ENCODE data around the gene MRPL19.
"Not testable (repeated sequence)": the region's sequence is repeated elsewhere in the genome, so short reads cannot be mapped to it uniquely, and the experiment has no call there.

MRPL19 gene

GRCh38 chr2:75666911-75667310, 20.3 kb downstream of the MRPL19 start:
- DNase-seq (ENCODE audit: low read depth in 1 of 2, low spot score in 1 of 2): no peak

- DNase-seq (ENCODE audit: low read depth in 1 of 2, low spot score in 1 of 2): no peak
Observed at GRCh38 chr2:75667884-75668283, 21.3 kb downstream of the MRPL19 start.

- not testable (repeated sequence) for DNase-seq (ENCODE audit: low read depth in 1 of 2, low spot score in 1 of 2)
Observed at GRCh38 chr2:75675423-75675822, 28.8 kb downstream of the MRPL19 start.

GRCh38 chr2:75675908-75676307, 29.3 kb downstream of the MRPL19 start:
- no peak for DNase-seq (ENCODE audit: low read depth in 1 of 2, low spot score in 1 of 2)

- no peak for DNase-seq (ENCODE audit: low read depth in 1 of 2, low spot score in 1 of 2)
Observed at GRCh38 chr2:75676464-75676863, 29.9 kb downstream of the MRPL19 start.

GRCh38 chr2:75679556-75679955, 33.0 kb downstream of the MRPL19 start:
- no peak for DNase-seq (ENCODE audit: low read depth in 1 of 2, low spot score in 1 of 2)

- DNase-seq (ENCODE audit: low read depth in 1 of 2, low spot score in 1 of 2): no peak
Observed at GRCh38 chr2:75680402-75680801, 33.8 kb downstream of the MRPL19 start.

GRCh38 chr2:75683430-75683829, 36.8 kb downstream of the MRPL19 start:
- not testable (repeated sequence) for DNase-seq (ENCODE audit: low read depth in 1 of 2, low spot score in 1 of 2)

GRCh38 chr2:75688196-75688595, 41.6 kb downstream of the MRPL19 start:
- no peak for DNase-seq (ENCODE audit: low read depth in 1 of 2, low spot score in 1 of 2)

- DNase-seq (ENCODE audit: low read depth in 1 of 2, low spot score in 1 of 2): no peak
Observed at GRCh38 chr2:75698918-75699317, 52.3 kb downstream of the MRPL19 start.

- DNase-seq (ENCODE audit: low read depth in 1 of 2, low spot score in 1 of 2): no peak
Observed at GRCh38 chr2:75702593-75702992, 56.0 kb downstream of the MRPL19 start.

- DNase-seq (ENCODE audit: low read depth in 1 of 2, low spot score in 1 of 2): no peak
Observed at GRCh38 chr2:75703589-75704287, 57.2 kb downstream of the MRPL19 start.

GRCh38 chr2:75705921-75706320, 59.3 kb downstream of the MRPL19 start:
- no peak for DNase-seq (ENCODE audit: low read depth in 1 of 2, low spot score in 1 of 2)

- no peak for DNase-seq (ENCODE audit: low read depth in 1 of 2, low spot score in 1 of 2)
Observed at GRCh38 chr2:75707901-75708300, 61.3 kb downstream of the MRPL19 start.

GRCh38 chr2:75709297-75709696, 62.7 kb downstream of the MRPL19 start:
- no peak for DNase-seq (ENCODE audit: low read depth in 1 of 2, low spot score in 1 of 2)

GRCh38 chr2:75710220-75710576, 63.6 kb downstream of the MRPL19 start:
- DNase-seq (ENCODE audit: low read depth in 1 of 2, low spot score in 1 of 2): no peak

GRCh38 chr2:75710577-75711253, 64.1 kb downstream of the MRPL19 start, which contains the start of gene GCFC2:
GCFC2 (minus strand) TSS chr2:75710915; CDS start chr2:75710855, 60 bp downstream.
- peak; percentile 60 to 73 for DNase-seq (ENCODE audit: low read depth in 1 of 2, low spot score in 1 of 2)

GRCh38 chr2:75711590-75711989, 65.0 kb downstream of the MRPL19 start:
- DNase-seq (ENCODE audit: low read depth in 1 of 2, low spot score in 1 of 2): not testable (repeated sequence)

- no peak for DNase-seq (ENCODE audit: low read depth in 1 of 2, low spot score in 1 of 2)
Observed at GRCh38 chr2:75716406-75716805, 69.8 kb downstream of the MRPL19 start.

GRCh38 chr2:75719616-75720015, 73.0 kb downstream of the MRPL19 start:
- DNase-seq (ENCODE audit: low read depth in 1 of 2, low spot score in 1 of 2): no peak

- no peak for DNase-seq (ENCODE audit: low read depth in 1 of 2, low spot score in 1 of 2)
Observed at GRCh38 chr2:75720525-75720924, 73.9 kb downstream of the MRPL19 start.

GRCh38 chr2:75722687-75723086, 76.1 kb downstream of the MRPL19 start:
- DNase-seq (ENCODE audit: low read depth in 1 of 2, low spot score in 1 of 2): no peak

Data from activated T-helper 1 cell treated with anti-CD3 and anti-CD28 coated beads, Interleukin-2, amount 50 U/mL, for 16 hours (primary cell).